Suprapubic skin (tissue), 4 donors: ENCODE results near the gene RUBCNL. TPM values are rescaled to one million over a fixed set of nuclear protein-coding genes. Genes with fewer than 3 reads are reported as not detected.

Experiments
- DNase-seq, 2 donors: peaks; one replicate each; pipeline ENCODE4 v3.0.0-alpha.2; 2019; ENCODE audit warnings: low spot score in 2 of 2
- H3K27ac ChIP-seq: fragments of 200-600 bp; sonication (generic); one replicate; pipeline ENCODE4 v1.5.1; 2019
- H3K27me3 ChIP-seq: fragments of 200-600 bp; sonication (generic); one replicate; pipeline ENCODE4 v1.5.1; 2019
- H3K36me3 ChIP-seq: fragments of 200-600 bp; sonication (generic); one replicate; pipeline ENCODE4 v1.5.1; 2019
- H3K4me1 ChIP-seq: fragments of 200-600 bp; sonication (generic); one replicate; pipeline ENCODE4 v1.5.1; 2019
- H3K4me3 ChIP-seq: fragments of 200-600 bp; sonication (generic); one replicate; pipeline ENCODE4 v1.5.1; 2019; ENCODE audit warnings: mild to moderate bottlenecking
- H3K9me3 ChIP-seq: fragments of 200-600 bp; sonication (generic); one replicate; pipeline ENCODE4 v1.5.1; 2019
- EP300 ChIP-seq: sonication (generic); formaldehyde crosslinking; IDR thresholded peaks from one replicate; pipeline ENCODE4 v1.6.1; 2017; ENCODE audit warnings: antibody characterized with exemption
- POLR2A ChIP-seq, 2 donors: fragments of 450-650 bp; IDR thresholded peaks; one replicate each; pipeline ENCODE4 v1.6.1; 2017; ENCODE audit warnings: antibody characterized with exemption in 2 of 2, mild to moderate bottlenecking in 2 of 2, moderate library complexity in 2 of 2
- POLR2AphosphoS5 ChIP-seq, 3 donors: sonication (generic); formaldehyde crosslinking; IDR thresholded peaks; one replicate each; pipeline ENCODE4 v1.6.1; 2017; ENCODE audit warnings: antibody characterized with exemption in 3 of 3
- WGBS: methylation state at CpG from one replicate; pipeline ENCODE4 v1.1.5; 2018; 5-methylcytosine and 5-hydroxymethylcytosine counted together
- total RNA-seq, 4 donors: library from RNA; depleted of rRNA; stranded (reverse); fragments of >200 nt; gene quantifications; one replicate each; pipeline ENCODE4 v1.1.0, GENCODE V29; 2016
- TF ChIP-seq, protein P1 (sequence below), 2 donors: fragments of 200-600 bp in 1 of 2; fragments of 450-650 bp in 1 of 2; sonication (generic) in 1 of 2; IDR thresholded peaks; one replicate each; pipeline ENCODE4 v1.5.1; 2016 to 2019; ENCODE audit warnings: antibody characterized with exemption in 2 of 2, mild to moderate bottlenecking in 1 of 2, moderate library complexity in 1 of 2

Gene RUBCNL
- total RNA-seq, 4 donors from 2014 or later: 0.57 to 3.9 (median 2.5) TPM

DNA sequence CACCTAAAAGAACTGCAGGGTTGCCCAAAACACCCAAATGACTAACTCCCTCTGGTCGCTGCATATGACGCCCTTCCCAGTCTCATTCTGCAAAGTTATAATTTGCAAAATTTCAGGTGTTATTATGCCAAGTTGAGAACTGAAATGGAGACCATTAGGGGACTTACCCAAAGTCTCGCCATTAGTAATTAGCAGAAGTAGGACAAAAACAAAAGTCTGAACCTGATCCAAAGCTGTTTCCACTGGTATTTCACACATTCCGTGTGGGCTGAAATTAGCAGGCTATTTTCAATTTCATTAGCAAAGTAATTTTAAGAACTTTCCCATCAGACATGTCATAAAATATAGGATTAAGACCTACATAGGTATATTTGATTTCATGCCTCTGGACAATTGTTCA lies 6.8 kb downstream of the RUBCNL start:
- TF ChIP-seq, protein P1, sequence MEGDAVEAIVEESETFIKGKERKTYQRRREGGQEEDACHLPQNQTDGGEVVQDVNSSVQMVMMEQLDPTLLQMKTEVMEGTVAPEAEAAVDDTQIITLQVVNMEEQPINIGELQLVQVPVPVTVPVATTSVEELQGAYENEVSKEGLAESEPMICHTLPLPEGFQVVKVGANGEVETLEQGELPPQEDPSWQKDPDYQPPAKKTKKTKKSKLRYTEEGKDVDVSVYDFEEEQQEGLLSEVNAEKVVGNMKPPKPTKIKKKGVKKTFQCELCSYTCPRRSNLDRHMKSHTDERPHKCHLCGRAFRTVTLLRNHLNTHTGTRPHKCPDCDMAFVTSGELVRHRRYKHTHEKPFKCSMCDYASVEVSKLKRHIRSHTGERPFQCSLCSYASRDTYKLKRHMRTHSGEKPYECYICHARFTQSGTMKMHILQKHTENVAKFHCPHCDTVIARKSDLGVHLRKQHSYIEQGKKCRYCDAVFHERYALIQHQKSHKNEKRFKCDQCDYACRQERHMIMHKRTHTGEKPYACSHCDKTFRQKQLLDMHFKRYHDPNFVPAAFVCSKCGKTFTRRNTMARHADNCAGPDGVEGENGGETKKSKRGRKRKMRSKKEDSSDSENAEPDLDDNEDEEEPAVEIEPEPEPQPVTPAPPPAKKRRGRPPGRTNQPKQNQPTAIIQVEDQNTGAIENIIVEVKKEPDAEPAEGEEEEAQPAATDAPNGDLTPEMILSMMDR (IDR thresholded peaks at IDR 0.05): no peak
- no peak for TF ChIP-seq EP300
- no peak for TF ChIP-seq POLR2AphosphoS5 (IDR thresholded peaks at IDR 0.05)
- no peak for TF ChIP-seq POLR2A (IDR thresholded peaks at IDR 0.05)
- no peaks in the 10 kb centered on the region for H3K36me3 ChIP-seq
- 86% methylated on average over 4 of the region's 4 CpGs for WGBS

DNA sequence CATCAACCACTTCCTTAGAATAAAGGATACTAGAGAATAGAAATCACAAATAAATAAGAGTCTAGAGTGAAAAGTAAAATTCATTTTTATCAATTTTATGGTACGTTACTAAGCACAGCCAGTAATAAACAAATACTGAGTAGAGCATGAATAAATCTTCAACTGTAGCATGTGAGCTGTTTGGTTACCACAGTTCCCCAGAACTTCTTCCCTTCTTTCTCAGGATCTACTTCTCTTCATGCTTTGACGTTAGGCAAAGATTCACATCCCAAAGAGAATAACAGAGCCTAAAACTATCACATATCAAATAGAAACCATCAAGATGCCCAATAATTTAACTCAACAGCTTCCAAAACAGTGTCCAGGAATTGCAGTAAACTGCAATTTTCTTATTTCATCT lies 7.4 kb downstream of the RUBCNL start:
- Histone ChIP-seq H3K36me3 (no peaks in the 10 kb centered on the region), H3K4me3 (no peak overlapping the region), H3K27me3 (no peaks in the 10 kb centered on the region), H3K27ac (no peak overlapping the region), H3K9me3 (no peaks in the 10 kb centered on the region), H3K4me1 (no peaks in the 10 kb centered on the region)
- DNase-seq: no peak
- TF ChIP-seq POLR2AphosphoS5 (IDR thresholded peaks at IDR 0.05) (no peak), POLR2A (IDR thresholded peaks at IDR 0.05) (no peak), EP300 (no peak)
- TF ChIP-seq, protein P1 (IDR thresholded peaks at IDR 0.05): no peak
- 85% methylated on average over 2 of the region's 2 CpGs for WGBS

More for the DNA sequence above, 6.8 kb downstream of the RUBCNL start:
- no peak for DNase-seq
- Histone ChIP-seq H3K27me3 (no peaks in the 10 kb centered on the region), H3K9me3 (no peaks in the 10 kb centered on the region), H3K4me1 (no peaks in the 10 kb centered on the region), H3K27ac (no peak overlapping the region), H3K4me3 (no peak overlapping the region)

DNA sequence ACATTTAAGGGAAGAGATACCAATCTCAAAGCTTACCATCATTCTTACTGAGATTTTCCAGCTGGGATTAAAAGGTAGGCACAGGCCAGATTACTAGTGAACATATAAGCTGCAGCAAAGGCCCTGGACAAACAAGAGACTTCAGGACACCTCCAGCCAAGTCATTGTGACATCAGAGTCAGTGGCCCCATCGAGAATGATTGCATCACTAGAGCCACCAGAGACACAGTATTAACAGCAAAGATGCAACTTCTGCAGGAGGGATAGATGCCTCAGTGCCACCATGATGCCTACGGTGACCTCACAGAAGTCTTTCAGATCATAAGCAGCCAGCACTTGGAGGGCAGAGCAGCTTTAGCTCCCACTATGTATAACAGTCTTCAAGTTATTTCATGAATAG lies 8.6 kb downstream of the RUBCNL start:
- H3K9me3 ChIP-seq: no peaks in the 10 kb centered on the region
- no peak overlapping the region for H3K27ac ChIP-seq
- H3K4me3 ChIP-seq: no peak overlapping the region
- H3K4me1 ChIP-seq: no peaks in the 10 kb centered on the region
- no peaks in the 10 kb centered on the region for H3K36me3 ChIP-seq
- no peak for DNase-seq
- 82% methylated on average over 2 of the region's 2 CpGs for WGBS
- H3K27me3 ChIP-seq: no peaks in the 10 kb centered on the region
- no peak for TF ChIP-seq POLR2A (IDR thresholded peaks at IDR 0.05)
- no peak for TF ChIP-seq POLR2AphosphoS5 (IDR thresholded peaks at IDR 0.05)
- no peak for TF ChIP-seq EP300
- TF ChIP-seq, protein P1 (IDR thresholded peaks at IDR 0.05): no peak

DNA sequence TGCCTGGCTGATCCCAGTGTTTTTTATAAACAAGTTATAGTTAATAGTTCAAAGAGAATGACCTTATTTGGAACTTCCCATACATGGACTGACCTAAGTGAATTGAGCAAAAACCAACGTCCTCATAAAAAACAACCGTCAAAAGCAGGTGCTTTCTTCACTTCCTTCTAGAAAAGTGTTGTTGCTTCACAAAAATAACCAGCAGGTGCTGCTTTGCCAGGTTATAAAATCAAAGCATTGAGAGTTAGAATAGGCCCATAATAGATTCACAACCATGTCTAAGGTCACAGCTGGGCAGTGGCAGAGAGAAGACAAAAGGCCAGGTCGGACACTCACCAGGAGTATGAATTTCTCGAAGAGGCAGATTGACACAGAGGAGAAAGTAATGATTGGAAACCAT lies 9.5 kb downstream of the RUBCNL start:
- H3K27me3 ChIP-seq: no peaks in the 10 kb centered on the region
- H3K4me1 ChIP-seq: no peaks in the 10 kb centered on the region
- no peak for TF ChIP-seq EP300
- TF ChIP-seq POLR2A (IDR thresholded peaks at IDR 0.05): no peak
- no peak for TF ChIP-seq POLR2AphosphoS5 (IDR thresholded peaks at IDR 0.05)
- TF ChIP-seq, protein P1 (IDR thresholded peaks at IDR 0.05): no peak
- H3K36me3 ChIP-seq: no peaks in the 10 kb centered on the region
- H3K4me3 ChIP-seq: no peak overlapping the region
- H3K27ac ChIP-seq: no peak overlapping the region
- DNase-seq: no peak
- 81% methylated on average over 4 of the region's 4 CpGs for WGBS
- no peaks in the 10 kb centered on the region for H3K9me3 ChIP-seq

DNA sequence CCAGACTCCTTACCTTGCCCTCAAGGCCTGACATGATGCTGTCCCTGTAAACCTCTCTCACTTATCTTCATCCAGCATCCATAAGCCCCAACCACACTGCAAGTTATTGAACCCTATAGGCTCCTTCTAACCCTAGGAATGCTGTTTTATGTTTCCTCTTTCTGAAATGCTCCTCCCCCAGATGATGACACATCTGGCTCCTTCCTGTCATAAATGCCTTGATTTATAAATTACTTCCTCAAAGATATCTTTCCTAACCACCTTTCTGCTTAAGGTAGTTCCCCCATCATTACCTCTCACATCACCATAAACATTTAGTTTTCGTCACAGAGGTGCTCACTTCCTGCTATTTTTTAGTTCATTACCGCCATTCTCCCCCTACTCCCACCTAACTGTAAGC lies 12.3 kb downstream of the RUBCNL start:
- no peak for DNase-seq
- no peaks in the 10 kb centered on the region for H3K36me3 ChIP-seq
- H3K4me1 ChIP-seq: peaks cover 12% of the 10 kb centered on the region
- no peak overlapping the region for H3K4me3 ChIP-seq
- no peak for TF ChIP-seq EP300
- no peak for TF ChIP-seq POLR2A (IDR thresholded peaks at IDR 0.05)
- TF ChIP-seq, protein P1 (IDR thresholded peaks at IDR 0.05): no peak
- TF ChIP-seq POLR2AphosphoS5 (IDR thresholded peaks at IDR 0.05): no peak
- no peak overlapping the region for H3K27ac ChIP-seq
- H3K27me3 ChIP-seq: no peaks in the 10 kb centered on the region
- 86% methylated on average over 2 of the region's 2 CpGs for WGBS
- no peaks in the 10 kb centered on the region for H3K9me3 ChIP-seq
